HL-60 (cell line): ENCODE data around the gene FAH.

Experiments
- GABPA ChIP-seq: IDR thresholded peaks from 2 replicates; pipeline ENCODE4 v1.6.1; 2012; ENCODE audit warnings: low read depth
- TF ChIP-seq, protein P1 (sequence below): IDR thresholded peaks from one replicate; pipeline ENCODE4 v1.5.1; 2011; ENCODE audit warnings: low read length, control low read depth, inconsistent platforms; ENCODE audit not compliant: insufficient read depth
- TF ChIP-seq, protein P2 (sequence below): IDR thresholded peaks from 2 replicates; pipeline ENCODE4 v1.6.1; 2012; ENCODE audit warnings: low read depth; ENCODE audit not compliant: insufficient replicate concordance

DNA sequence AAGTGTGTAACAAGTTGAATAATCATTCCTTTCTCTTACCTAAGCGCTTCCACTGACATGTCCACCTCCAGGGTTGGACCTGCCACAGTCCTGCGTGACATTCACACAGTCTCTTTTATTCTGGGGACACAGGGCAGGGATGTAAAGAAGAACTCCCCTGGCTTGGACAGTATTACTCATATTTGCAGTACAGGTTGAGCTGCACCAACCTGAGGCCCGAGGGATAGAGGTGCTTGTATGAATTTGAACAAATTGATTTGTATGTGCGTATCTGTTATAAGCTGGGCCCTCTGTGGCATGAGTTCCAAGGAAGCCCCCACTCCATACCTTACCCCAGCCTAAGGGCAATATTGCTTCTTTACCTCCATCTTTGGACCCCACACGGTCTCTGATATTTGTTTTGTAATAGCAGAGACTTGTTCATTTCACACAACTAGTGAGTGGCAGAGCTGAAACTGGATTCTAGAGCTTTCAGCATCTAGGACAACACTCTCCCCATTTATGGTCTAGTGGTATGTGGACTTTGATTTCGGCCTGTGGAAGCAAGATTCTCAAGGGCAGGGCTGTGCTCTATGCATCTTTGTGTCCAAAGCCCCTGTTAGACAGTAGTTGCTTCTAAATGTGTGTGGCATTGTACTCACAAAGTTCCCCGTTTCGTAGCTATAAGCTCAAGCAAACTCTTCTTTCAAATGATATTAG lies 39.2 kb downstream of the FAH start:
- TF ChIP-seq GABPA: no peak
- TF ChIP-seq, protein P1, sequence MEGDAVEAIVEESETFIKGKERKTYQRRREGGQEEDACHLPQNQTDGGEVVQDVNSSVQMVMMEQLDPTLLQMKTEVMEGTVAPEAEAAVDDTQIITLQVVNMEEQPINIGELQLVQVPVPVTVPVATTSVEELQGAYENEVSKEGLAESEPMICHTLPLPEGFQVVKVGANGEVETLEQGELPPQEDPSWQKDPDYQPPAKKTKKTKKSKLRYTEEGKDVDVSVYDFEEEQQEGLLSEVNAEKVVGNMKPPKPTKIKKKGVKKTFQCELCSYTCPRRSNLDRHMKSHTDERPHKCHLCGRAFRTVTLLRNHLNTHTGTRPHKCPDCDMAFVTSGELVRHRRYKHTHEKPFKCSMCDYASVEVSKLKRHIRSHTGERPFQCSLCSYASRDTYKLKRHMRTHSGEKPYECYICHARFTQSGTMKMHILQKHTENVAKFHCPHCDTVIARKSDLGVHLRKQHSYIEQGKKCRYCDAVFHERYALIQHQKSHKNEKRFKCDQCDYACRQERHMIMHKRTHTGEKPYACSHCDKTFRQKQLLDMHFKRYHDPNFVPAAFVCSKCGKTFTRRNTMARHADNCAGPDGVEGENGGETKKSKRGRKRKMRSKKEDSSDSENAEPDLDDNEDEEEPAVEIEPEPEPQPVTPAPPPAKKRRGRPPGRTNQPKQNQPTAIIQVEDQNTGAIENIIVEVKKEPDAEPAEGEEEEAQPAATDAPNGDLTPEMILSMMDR: no peak
- TF ChIP-seq, protein P2, sequence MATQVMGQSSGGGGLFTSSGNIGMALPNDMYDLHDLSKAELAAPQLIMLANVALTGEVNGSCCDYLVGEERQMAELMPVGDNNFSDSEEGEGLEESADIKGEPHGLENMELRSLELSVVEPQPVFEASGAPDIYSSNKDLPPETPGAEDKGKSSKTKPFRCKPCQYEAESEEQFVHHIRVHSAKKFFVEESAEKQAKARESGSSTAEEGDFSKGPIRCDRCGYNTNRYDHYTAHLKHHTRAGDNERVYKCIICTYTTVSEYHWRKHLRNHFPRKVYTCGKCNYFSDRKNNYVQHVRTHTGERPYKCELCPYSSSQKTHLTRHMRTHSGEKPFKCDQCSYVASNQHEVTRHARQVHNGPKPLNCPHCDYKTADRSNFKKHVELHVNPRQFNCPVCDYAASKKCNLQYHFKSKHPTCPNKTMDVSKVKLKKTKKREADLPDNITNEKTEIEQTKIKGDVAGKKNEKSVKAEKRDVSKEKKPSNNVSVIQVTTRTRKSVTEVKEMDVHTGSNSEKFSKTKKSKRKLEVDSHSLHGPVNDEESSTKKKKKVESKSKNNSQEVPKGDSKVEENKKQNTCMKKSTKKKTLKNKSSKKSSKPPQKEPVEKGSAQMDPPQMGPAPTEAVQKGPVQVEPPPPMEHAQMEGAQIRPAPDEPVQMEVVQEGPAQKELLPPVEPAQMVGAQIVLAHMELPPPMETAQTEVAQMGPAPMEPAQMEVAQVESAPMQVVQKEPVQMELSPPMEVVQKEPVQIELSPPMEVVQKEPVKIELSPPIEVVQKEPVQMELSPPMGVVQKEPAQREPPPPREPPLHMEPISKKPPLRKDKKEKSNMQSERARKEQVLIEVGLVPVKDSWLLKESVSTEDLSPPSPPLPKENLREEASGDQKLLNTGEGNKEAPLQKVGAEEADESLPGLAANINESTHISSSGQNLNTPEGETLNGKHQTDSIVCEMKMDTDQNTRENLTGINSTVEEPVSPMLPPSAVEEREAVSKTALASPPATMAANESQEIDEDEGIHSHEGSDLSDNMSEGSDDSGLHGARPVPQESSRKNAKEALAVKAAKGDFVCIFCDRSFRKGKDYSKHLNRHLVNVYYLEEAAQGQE: no peak
